NOMO-1 treated with dmso at 0.1 percent for 144 hours (cell line): Measurements from ENCODE around the gene TRAF7.
"Not testable (repeated sequence)": the region's sequence is repeated elsewhere in the genome, so short reads cannot be mapped to it uniquely, and the experiment has no call there.

ENCODE experiments used
- DNase-seq: peaks from one replicate; lab custom pipeline; 2025; ENCODE audit not compliant: unreplicated experiment; lab: John Stamatoyannopoulos, UW

TRAF7 gene

GRCh38 chr16:2155091-2155950 is at the start of gene TRAF7:
TSS of gene TRAF7 (plus strand) at chr16:2155782. CDS start at chr16:2163921, 8,139 bp downstream.
- DNase-seq: peak; percentile 98

- not testable (repeated sequence) for DNase-seq
Measured at GRCh38 chr16:2106211-2106610, 49.4 kb upstream of the TRAF7 start.

GRCh38 chr16:2107121-2107790 is 48.3 kb upstream of the TRAF7 start:
- DNase-seq: not testable (repeated sequence)

- DNase-seq: not testable (repeated sequence)
Measured at GRCh38 chr16:2107791-2108125, 47.8 kb upstream of the TRAF7 start.

GRCh38 chr16:2108446-2109270 is 46.9 kb upstream of the TRAF7 start:
- DNase-seq: not testable (repeated sequence)

- not testable (repeated sequence) for DNase-seq
Measured at GRCh38 chr16:2109271-2109580, 46.4 kb upstream of the TRAF7 start.

- not testable (repeated sequence) for DNase-seq
Measured at GRCh38 chr16:2109872-2110271, 45.7 kb upstream of the TRAF7 start.

- DNase-seq: not testable (repeated sequence)
Measured at GRCh38 chr16:2110332-2111008, 45.1 kb upstream of the TRAF7 start.

- not testable (repeated sequence) for DNase-seq
Measured at GRCh38 chr16:2111009-2111353, 44.6 kb upstream of the TRAF7 start.

- not testable (repeated sequence) for DNase-seq
Measured at GRCh38 chr16:2111412-2112335, 43.9 kb upstream of the TRAF7 start.

GRCh38 chr16:2112539-2113106 is 43.0 kb upstream of the TRAF7 start:
- not testable (repeated sequence) for DNase-seq

- not testable (repeated sequence) for DNase-seq
Measured at GRCh38 chr16:2114225-2114624, 41.4 kb upstream of the TRAF7 start.

- DNase-seq: not testable (repeated sequence)
Measured at GRCh38 chr16:2114885-2115590, 40.5 kb upstream of the TRAF7 start.

- no peak for DNase-seq
Measured at GRCh38 chr16:2115591-2115973, 40.0 kb upstream of the TRAF7 start.

GRCh38 chr16:2116428-2116827 is 39.2 kb upstream of the TRAF7 start:
- DNase-seq: not testable (repeated sequence)

GRCh38 chr16:2117341-2117740 is 38.2 kb upstream of the TRAF7 start:
- DNase-seq: not testable (repeated sequence)

- not testable (repeated sequence) for DNase-seq
Measured at GRCh38 chr16:2117960-2118722, 37.4 kb upstream of the TRAF7 start.

- DNase-seq: not testable (repeated sequence)
Measured at GRCh38 chr16:2121325-2121724, 34.3 kb upstream of the TRAF7 start.
